Fibroblast of the conjunctiva (primary cell): ENCODE measurements around the gene SLC35E4.
"Not testable (repeated sequence)": the region's sequence is repeated elsewhere in the genome, so short reads cannot be mapped to it uniquely, and the experiment has no call there.

Experiments used
- DNase-seq: peaks from one replicate; pipeline ENCODE4 v3.0.0-alpha.2; 2010; ENCODE audit warnings: low read depth

The SLC35E4 gene

GRCh38 chr22:30611197-30611596 lies 24.4 kb upstream of the SLC35E4 start:
- no peak for DNase-seq

DNA sequence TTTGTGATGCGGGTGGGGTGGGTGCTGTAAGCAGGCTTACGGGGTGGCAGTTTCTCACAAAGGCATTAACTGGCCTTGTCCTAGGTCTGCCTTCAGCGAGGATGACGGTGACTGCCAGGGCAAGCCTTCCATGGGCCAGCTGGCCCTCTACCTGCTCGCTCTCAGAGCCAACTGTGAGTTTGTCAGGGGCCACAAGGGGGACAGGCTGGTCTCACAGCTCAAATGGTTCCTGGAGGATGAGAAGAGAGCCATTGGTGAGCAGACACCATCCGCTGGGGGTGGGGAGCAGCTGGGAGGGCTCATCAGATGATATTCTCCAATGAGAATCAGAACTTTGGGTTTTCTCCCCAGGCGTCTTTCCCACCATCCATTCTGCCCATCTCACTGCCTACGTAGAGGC lies 22.8 kb upstream of the SLC35E4 start:
- no peak for DNase-seq

DNA sequence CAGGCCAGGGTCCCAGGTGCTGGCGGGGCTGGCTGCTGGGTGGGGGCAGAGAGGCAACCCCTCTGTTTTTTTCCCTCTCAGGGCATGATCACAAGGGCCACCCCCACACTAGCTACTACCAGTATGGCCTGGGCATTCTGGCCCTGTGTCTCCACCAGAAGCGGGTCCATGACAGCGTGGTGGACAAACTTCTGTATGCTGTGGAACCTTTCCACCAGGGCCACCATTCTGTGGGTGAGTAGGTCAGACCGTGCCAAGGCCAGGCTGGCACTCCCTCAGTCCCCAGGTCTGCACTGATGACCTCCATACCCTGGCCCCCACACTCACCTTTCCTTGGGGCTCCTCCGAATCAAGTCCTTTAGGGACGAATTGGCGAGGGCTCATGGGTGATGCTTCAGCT lies 21.3 kb upstream of the SLC35E4 start:
- no peak for DNase-seq

DNA sequence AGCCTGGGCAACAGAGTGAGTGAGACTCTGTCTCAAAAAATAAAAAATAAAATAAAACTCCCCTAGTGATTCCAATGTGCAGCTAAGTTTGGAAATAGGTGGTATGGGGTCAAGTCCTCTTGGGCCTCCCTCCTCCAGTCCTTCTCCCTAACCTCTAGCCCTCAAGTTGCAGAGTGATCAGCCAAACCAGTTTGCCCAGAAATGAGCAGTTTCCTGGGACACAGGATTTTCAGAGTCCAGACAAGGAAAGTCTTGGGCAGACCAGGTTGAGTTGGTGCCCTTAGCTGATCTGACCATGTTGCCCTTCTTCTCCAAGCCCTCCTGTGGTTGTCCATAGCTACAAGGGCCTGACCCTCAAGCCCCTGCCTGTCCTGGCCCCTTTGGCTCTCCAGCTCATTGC lies 20.7 kb upstream of the SLC35E4 start:
- DNase-seq, result no peak

DNA sequence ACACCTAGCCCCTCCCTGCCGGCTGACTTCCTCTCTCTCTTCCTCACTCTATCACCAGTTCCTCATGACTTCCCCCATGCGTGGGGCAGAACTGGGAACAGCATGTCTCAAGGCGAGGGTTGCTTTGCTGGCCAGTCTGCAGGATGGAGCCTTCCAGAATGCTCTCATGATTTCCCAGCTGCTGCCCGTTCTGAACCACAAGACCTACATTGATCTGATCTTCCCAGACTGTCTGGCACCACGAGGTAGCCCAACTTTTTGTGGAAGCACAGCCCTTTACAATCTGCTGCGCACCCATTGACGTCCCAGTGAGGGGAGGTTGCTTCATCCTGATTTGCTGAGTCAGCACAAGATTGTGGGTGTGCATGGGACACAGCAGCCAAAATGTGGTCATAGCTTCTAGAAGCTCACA lies 20.0 kb upstream of the SLC35E4 start:
- no peak for DNase-seq

DNA sequence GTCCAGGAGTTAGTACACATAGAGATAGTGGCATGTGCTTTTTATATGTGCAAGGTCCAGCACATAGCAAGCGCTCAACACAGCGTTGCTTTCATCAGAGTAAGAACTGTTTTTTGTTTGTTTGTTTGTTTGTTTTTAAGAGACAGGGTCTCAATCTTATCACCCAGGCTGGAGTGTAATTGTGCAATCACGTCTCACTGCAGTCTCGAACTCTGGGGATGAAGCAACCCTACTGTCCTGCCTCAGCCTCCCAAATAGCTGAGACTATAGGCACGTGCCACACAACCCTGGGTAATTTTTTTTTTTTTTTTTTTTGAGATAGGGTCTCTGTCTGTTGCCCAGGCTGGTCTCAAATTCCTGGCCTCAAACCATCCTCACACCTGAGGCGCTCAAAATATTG lies 17.8 kb upstream of the SLC35E4 start:
- DNase-seq, result no peak

GRCh38 chr22:30619909-30620308 lies 15.7 kb upstream of the SLC35E4 start:
- not testable (repeated sequence) for DNase-seq

DNA sequence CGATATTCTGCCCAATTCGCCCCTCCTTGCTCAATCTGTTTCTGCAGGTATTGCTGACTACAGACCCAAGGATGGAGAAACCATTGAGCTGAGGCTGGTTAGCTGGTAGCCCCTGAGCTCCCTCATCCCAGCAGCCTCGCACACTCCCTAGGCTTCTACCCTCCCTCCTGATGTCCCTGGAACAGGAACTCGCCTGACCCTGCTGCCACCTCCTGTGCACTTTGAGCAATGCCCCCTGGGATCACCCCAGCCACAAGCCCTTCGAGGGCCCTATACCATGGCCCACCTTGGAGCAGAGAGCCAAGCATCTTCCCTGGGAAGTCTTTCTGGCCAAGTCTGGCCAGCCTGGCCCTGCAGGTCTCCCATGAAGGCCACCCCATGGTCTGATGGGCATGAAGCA lies 9.2 kb upstream of the SLC35E4 start:
- no peak for DNase-seq

GRCh38 chr22:30627471-30627870 lies 8.1 kb upstream of the SLC35E4 start:
- DNase-seq, result no peak

DNA sequence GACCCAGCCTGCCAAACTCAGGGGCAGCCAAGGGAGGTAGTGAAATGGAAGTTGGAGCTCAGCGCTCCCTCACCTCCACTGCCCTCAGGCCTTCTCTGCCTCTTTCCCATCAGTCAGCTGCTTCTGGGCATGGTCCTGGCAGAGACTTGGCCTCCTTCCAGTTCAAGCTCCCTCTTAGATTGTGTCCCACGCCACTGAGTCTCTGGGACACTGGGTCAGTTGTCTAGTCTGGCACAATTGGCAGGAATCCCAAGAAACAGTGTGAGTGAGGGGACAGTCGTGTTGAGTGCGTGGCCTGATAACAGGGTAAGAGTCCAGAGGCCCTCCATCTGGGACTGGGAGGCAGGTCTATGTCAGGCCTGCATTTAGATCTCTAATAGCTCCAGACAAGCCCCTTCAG lies 7.1 kb upstream of the SLC35E4 start:
- DNase-seq, result no peak

GRCh38 chr22:30631469-30631868 lies 4.1 kb upstream of the SLC35E4 start:
- not testable (repeated sequence) for DNase-seq

- DNase-seq, result peak; percentile 87
Observed at GRCh38 chr22:30634471-30635233, 929 bp upstream of the SLC35E4 start.

- DNase-seq, result no peak
Observed at GRCh38 chr22:30636226-30637077, 871 bp downstream of the SLC35E4 start.

DNA sequence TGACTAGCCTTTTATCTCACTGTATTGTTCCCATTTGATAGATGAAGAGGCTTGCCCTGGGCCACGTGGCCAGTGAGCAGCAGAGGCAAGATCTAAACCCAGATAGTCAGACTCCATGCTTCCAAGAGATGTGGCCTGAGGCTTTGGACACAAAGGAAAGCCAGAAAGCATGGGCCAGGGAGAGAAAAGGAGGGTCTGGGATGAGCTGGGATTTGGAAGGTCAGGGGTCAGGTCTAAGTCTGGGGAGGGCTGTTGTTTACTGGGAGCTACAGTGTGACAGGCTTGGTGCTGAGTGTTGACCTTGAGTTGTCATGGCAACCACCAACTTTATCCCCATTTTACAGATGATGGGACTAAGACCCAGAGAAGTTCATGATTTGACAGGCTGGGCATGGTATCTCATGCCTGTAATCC lies 2.1 kb downstream of the SLC35E4 start:
- DNase-seq, result no peak

DNA sequence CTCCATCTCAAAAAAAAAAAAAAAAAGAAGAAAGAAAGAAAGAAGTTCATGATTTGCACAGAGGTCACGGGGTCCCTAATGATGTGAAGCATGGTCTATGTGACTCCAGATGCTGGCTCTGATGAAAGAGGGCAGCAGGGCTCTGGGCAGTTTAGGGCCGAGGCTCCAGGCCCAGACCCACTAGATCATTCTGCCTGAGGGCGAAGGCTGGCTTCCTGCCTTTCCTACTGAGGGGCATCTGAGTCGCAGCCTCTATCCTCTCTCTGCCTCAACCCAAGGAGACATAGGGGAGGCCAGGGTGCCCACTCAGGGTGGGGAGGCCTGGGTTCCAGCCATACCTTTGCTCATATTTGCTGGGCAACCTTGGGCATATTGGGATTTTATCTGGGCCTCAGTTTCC lies 4.8 kb downstream of the SLC35E4 start:
- no peak for DNase-seq

DNA sequence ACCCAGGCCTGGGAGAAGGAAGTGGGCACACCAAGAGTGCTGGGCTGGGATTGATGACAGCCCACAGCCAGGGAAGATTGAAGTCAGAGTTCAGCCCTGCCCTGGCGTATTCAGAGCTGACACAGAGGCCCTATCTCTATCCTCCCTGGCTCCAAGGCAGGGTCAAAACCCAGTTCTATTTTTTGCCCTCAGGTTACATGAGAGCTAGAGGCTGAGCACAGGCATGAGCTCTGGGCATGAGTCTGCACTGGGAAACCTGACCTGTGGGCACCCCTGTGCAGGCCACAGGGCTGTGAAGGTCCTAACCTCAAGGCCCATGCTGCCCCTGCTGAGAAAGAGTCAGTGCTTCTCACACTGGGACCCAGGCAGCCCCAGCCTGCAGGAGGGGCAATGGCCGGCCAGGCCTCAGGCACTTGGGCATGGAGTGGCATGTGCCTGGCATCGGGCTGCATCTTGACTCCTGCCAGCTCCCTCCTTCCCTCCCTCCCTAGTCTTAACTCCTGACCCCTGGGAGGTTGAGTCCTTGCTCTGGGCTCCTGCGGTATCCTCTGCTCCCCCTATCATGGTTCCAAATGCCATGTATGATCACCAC lies 5.4 kb downstream of the SLC35E4 start:
- DNase-seq, result no peak

DNA sequence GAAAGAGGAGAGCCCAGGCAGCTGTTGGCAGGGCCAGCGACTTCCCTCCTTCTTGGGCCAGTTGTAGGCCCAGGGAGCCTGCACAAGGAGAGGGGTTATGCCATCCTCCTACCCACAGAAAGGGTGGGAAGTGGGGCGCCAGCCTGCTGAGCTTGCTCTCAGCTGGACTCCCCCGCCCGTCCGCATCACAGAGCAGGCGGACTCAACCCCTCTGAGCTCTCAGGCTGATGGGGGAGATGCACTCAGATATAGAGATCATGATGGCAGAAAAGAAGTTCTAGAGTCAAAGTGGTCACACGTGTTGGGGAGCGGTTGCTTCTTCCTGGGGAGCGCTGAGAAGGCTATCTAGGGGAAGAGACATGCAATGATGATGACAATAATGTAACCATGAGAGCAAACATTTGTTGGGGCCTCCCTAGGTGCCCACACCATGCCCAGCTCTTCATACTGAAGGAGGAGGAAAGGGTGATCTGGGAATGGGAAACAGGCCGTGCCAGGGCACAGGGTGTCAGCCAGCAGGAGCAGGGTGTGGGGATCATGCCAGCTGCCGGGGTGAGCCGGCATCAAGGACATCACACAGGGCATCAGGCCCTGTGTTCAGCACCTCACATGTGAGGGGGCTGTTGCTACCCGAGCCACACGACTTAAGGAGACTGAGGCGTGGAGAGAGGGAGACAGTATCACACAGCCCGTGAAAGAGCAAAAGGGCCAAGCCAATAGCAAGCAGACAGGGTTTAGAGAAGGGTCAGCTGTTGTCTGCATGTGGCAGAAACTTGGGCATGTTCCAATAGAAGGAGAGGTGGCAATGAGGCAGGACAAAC lies 7.7 kb downstream of the SLC35E4 start:
- DNase-seq, result no peak

- no peak for DNase-seq
Observed at GRCh38 chr22:30646518-30647160, 11.1 kb downstream of the SLC35E4 start.

GRCh38 chr22:30647536-30647935 lies 12.0 kb downstream of the SLC35E4 start:
- DNase-seq, result no peak

DNA sequence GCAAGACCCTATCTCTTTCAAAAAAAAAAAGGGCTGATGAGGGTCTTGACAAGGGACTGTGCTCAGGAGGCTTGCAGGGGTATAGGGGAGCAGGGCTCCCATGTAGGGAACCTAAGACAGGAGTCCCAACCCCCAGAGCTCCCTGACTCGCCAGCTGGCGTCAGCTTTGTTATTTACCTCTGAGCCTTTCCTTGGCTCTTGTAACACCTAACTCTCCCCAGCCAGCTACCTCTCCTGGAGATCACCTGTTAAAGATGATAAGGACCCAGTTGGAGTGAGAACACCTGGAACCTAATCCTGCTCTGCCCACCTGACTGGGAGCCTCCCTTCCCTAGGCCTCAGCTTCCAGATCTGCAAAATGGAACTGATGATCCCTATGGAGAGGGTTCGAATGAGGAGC lies 13.2 kb downstream of the SLC35E4 start:
- DNase-seq, result no peak

DNA sequence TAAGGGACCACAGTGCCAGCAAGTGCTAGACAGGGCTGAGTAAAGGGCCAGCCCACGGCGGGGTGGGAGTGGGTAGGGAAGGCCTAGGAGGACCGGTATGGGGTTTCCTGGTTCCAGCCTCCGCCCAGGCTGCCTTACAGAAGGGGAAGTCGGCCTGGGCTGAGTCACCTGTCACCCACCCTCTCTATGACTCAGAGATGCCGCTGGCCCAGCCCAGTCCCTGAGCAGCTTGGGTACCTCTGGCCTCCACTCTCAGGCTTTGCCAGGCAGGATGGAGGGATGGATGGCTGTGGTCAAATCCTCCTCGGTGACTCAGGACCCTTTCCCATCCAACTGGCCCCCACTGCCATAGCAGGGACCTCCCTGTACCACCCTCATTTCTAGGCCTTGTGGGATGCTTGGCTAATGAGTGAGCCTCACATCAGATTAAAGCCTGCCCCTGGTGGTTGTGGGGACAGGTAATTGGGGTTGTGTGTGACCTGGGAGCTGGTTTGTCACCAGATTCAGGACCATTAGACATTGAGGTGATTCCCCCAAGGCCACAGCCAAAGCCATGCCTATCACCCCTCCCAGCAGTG lies 13.9 kb downstream of the SLC35E4 start:
- peak; percentile 70 for DNase-seq
